HG03280 (cell line): ENCODE measurements around the gene SLC12A5.

Experiments
- ATAC-seq: cut with Tn5 transposase; IDR thresholded peaks from one replicate; pipeline ENCODE4 v1.9.1; 2021; ENCODE audit warnings: mild to moderate bottlenecking, moderate library complexity; ENCODE audit not compliant: unreplicated experiment

Gene SLC12A5

GRCh38 chr20:46025376-46025783 is 3.6 kb upstream of the SLC12A5 start:
- ATAC-seq = no peak

GRCh38 chr20:46027245-46027853 is 1.7 kb upstream of the SLC12A5 start:
- no peak for ATAC-seq

GRCh38 chr20:46028110-46028509 is 905 bp upstream of the SLC12A5 start:
- no peak for ATAC-seq

- ATAC-seq = no peak
These were observed 1.4 kb downstream of the SLC12A5 start for GRCh38 chr20:46030284-46031013.

GRCh38 chr20:46031014-46031569 is 2.1 kb downstream of the SLC12A5 start:
- no peak for ATAC-seq

GRCh38 chr20:46031701-46032254 is 2.8 kb downstream of the SLC12A5 start:
- ATAC-seq = no peak

GRCh38 chr20:46034039-46034438 is 5.0 kb downstream of the SLC12A5 start:
- ATAC-seq = no peak

GRCh38 chr20:46035253-46035652 is 6.2 kb downstream of the SLC12A5 start:
- no peak for ATAC-seq

- no peak for ATAC-seq
These were observed 6.7 kb downstream of the SLC12A5 start for GRCh38 chr20:46035713-46036112.

GRCh38 chr20:46036370-46036769 is 7.4 kb downstream of the SLC12A5 start:
- ATAC-seq = no peak

- no peak for ATAC-seq
These were observed 8.0 kb downstream of the SLC12A5 start for GRCh38 chr20:46037036-46037435.

- ATAC-seq = no peak
These were observed 12.0 kb downstream of the SLC12A5 start for GRCh38 chr20:46040902-46041535.

- no peak for ATAC-seq
These were observed 14.5 kb downstream of the SLC12A5 start for GRCh38 chr20:46043556-46043955.

GRCh38 chr20:46044896-46045295 is 15.9 kb downstream of the SLC12A5 start:
- no peak for ATAC-seq

GRCh38 chr20:46046588-46047310 is 17.7 kb downstream of the SLC12A5 start:
- no peak for ATAC-seq

- ATAC-seq = no peak
These were observed 18.8 kb downstream of the SLC12A5 start for GRCh38 chr20:46047821-46048220.

- ATAC-seq = no peak
These were observed 20.2 kb downstream of the SLC12A5 start for GRCh38 chr20:46049190-46049589.

GRCh38 chr20:46049815-46050214 is 20.8 kb downstream of the SLC12A5 start:
- no peak for ATAC-seq

GRCh38 chr20:46050444-46050843 is 21.4 kb downstream of the SLC12A5 start:
- ATAC-seq = no peak

GRCh38 chr20:46050885-46051284 is 21.9 kb downstream of the SLC12A5 start:
- ATAC-seq = no peak
